HL-60 (cell line): ENCODE measurements around the gene SNX7.

ENCODE experiments used
- CTCF ChIP-seq: IDR thresholded peaks from one replicate; pipeline ENCODE4 v1.5.1; 2011; ENCODE audit warnings: low read length, control low read depth, inconsistent platforms; ENCODE audit not compliant: insufficient read depth
- GABPA ChIP-seq: IDR thresholded peaks from 2 replicates; pipeline ENCODE4 v1.6.1; 2012; ENCODE audit warnings: low read depth
- SPI1 ChIP-seq: IDR thresholded peaks from 2 replicates; pipeline ENCODE4 v1.6.1; 2012; ENCODE audit warnings: low read depth, mild to moderate bottlenecking, borderline replicate concordance
- TF ChIP-seq, protein P1 (sequence below): IDR thresholded peaks from 2 replicates; pipeline ENCODE4 v1.6.1; 2012; ENCODE audit warnings: low read depth; ENCODE audit not compliant: insufficient replicate concordance

GRCh38 chr1:98653123-98653522, 8.4 kb upstream of the SNX7 start:
- no peak for TF ChIP-seq CTCF
- TF ChIP-seq, protein P1, sequence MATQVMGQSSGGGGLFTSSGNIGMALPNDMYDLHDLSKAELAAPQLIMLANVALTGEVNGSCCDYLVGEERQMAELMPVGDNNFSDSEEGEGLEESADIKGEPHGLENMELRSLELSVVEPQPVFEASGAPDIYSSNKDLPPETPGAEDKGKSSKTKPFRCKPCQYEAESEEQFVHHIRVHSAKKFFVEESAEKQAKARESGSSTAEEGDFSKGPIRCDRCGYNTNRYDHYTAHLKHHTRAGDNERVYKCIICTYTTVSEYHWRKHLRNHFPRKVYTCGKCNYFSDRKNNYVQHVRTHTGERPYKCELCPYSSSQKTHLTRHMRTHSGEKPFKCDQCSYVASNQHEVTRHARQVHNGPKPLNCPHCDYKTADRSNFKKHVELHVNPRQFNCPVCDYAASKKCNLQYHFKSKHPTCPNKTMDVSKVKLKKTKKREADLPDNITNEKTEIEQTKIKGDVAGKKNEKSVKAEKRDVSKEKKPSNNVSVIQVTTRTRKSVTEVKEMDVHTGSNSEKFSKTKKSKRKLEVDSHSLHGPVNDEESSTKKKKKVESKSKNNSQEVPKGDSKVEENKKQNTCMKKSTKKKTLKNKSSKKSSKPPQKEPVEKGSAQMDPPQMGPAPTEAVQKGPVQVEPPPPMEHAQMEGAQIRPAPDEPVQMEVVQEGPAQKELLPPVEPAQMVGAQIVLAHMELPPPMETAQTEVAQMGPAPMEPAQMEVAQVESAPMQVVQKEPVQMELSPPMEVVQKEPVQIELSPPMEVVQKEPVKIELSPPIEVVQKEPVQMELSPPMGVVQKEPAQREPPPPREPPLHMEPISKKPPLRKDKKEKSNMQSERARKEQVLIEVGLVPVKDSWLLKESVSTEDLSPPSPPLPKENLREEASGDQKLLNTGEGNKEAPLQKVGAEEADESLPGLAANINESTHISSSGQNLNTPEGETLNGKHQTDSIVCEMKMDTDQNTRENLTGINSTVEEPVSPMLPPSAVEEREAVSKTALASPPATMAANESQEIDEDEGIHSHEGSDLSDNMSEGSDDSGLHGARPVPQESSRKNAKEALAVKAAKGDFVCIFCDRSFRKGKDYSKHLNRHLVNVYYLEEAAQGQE: no peak
- TF ChIP-seq SPI1: no peak
- TF ChIP-seq GABPA: no peak
